Gastroesophageal sphincter (tissue), 3 donors: ENCODE measurements around the gene WAS.
"Not testable (repeated sequence)": the region's sequence is repeated elsewhere in the genome, so short reads cannot be mapped to it uniquely, and the experiment has no call there.

ENCODE experiments used
- CTCF ChIP-seq, 4 experiments: fragments of 200-600 bp in 2 of 4; fragments of 450-650 bp in 2 of 4; sonication (generic) in 1 of 4; IDR thresholded peaks; one replicate each; pipeline ENCODE4 v1.5.1; 2017 to 2019; ENCODE audit warnings: antibody characterized with exemption in 4 of 4, mild to moderate bottlenecking in 2 of 4, moderate library complexity in 2 of 4
- POLR2A ChIP-seq, 2 donors: fragments of 450-650 bp; IDR thresholded peaks; one replicate each; pipeline ENCODE4 v1.6.1; 2017; ENCODE audit warnings: antibody characterized with exemption in 2 of 2, mild to moderate bottlenecking in 2 of 2, moderate library complexity in 1 of 2
- POLR2AphosphoS5 ChIP-seq: sonication (generic); formaldehyde crosslinking; IDR thresholded peaks from one replicate; pipeline ENCODE4 v1.6.1; 2017; ENCODE audit warnings: antibody characterized with exemption

GRCh38 chrX:48652055-48652579 is 31.5 kb upstream of the WAS start:
- TF ChIP-seq CTCF (IDR thresholded peaks at IDR 0.05); POLR2A (IDR thresholded peaks at IDR 0.05); POLR2AphosphoS5: not testable (repeated sequence)
